HEK293 (cell line): Measurements from ENCODE around the gene LDHD.

Experiments
- CTCF ChIA-PET: fragments of 350-600 bp; formaldehyde crosslinking; extraction: SDS; loops from one replicate; lab custom pipeline; 2021; ENCODE audit warnings: antibody characterized with exemption; lab: Yijun Ruan, JAX
- POLR2A ChIA-PET: fragments of 300-600 bp; formaldehyde crosslinking; extraction: SDS; loops from one replicate; lab custom pipeline; 2020; ENCODE audit warnings: antibody characterized with exemption, inconsistent platforms; lab: Yijun Ruan, JAX
- H3K27ac ChIP-seq: fragments of 200-500 bp; sonication (Bioruptor generic); 2 replicates; pipeline ENCODE4 v1.5.1; 2014; ENCODE audit warnings: low read depth, low read length, control low read depth, inconsistent platforms; ENCODE audit errors: extremely low read depth
- H3K36me3 ChIP-seq, 2 experiments: fragments of 200-500 bp in 1 of 2; sonication (Bioruptor generic) in 1 of 2; 1 replicate in 1 of 2; 2 replicates in 1 of 2; pipeline ENCODE4 v1.5.1; 2014 to 2017; ENCODE audit warnings: inconsistent platforms in 2 of 2, low read length in 2 of 2; ENCODE audit not compliant: control insufficient read depth in 2 of 2, insufficient read depth in 1 of 2
- H3K4me1 ChIP-seq: fragments of 200-500 bp; sonication (Bioruptor generic); 2 replicates; pipeline ENCODE4 v1.5.1; 2014; ENCODE audit warnings: mild to moderate bottlenecking, low read length, inconsistent platforms; ENCODE audit not compliant: control insufficient read depth, insufficient read depth
- H3K4me3 ChIP-seq: 2 replicates; pipeline ENCODE4 v1.5.1; 2011; ENCODE audit warnings: low read depth, mild to moderate bottlenecking, control low read depth, low read length, moderate library complexity
- H3K9me3 ChIP-seq: fragments of 200-500 bp; sonication (Bioruptor generic); 2 replicates; pipeline ENCODE4 v1.5.1; 2014; ENCODE audit warnings: low read depth, low read length, inconsistent platforms; ENCODE audit not compliant: control insufficient read depth, insufficient read depth
- KLF17 ChIP-seq: fragments of 450-650 bp; formaldehyde crosslinking; IDR thresholded peaks from 2 replicates; pipeline ENCODE4 v1.5.1; 2016; ENCODE audit warnings: missing biosample characterization, missing genetic modification characterization
- PRDM10 ChIP-seq: fragments of 450-650 bp; formaldehyde crosslinking; IDR thresholded peaks from 2 replicates; pipeline ENCODE4 v1.5.1; 2016; ENCODE audit warnings: missing biosample characterization, missing genetic modification characterization
- REST ChIP-seq: fragments of 450-650 bp; formaldehyde crosslinking; IDR thresholded peaks from 2 replicates; pipeline ENCODE4 v1.5.1; 2016; ENCODE audit warnings: missing biosample characterization, missing genetic modification characterization
- SCRT1 ChIP-seq: fragments of 450-650 bp; formaldehyde crosslinking; IDR thresholded peaks from 2 replicates; pipeline ENCODE4 v1.5.1; 2016; ENCODE audit warnings: missing biosample characterization, missing genetic modification characterization, borderline replicate concordance
- ZBTB21 ChIP-seq: fragments of 450-650 bp; formaldehyde crosslinking; IDR thresholded peaks from 2 replicates; pipeline ENCODE4 v1.5.1; 2017; ENCODE audit warnings: missing biosample characterization, missing genetic modification characterization
- ZBTB49 ChIP-seq: fragments of 450-650 bp; formaldehyde crosslinking; IDR thresholded peaks from 2 replicates; pipeline ENCODE4 v1.5.1; 2016; ENCODE audit warnings: missing biosample characterization, missing genetic modification characterization, low read depth
- ZBTB8A ChIP-seq: fragments of 450-650 bp; formaldehyde crosslinking; IDR thresholded peaks from 2 replicates; pipeline ENCODE4 v1.5.1; 2016; ENCODE audit warnings: missing biosample characterization, missing genetic modification characterization
- ZEB2 ChIP-seq: fragments of 450-650 bp; formaldehyde crosslinking; IDR thresholded peaks from 2 replicates; pipeline ENCODE4 v1.5.1; 2016; ENCODE audit warnings: missing biosample characterization, missing genetic modification characterization
- ZFP41 ChIP-seq: fragments of 450-650 bp; formaldehyde crosslinking; IDR thresholded peaks from 2 replicates; pipeline ENCODE4 v1.5.1; 2016; ENCODE audit warnings: missing biosample characterization, missing genetic modification characterization, borderline replicate concordance
- ZNF10 ChIP-seq: fragments of 450-650 bp; formaldehyde crosslinking; IDR thresholded peaks from 2 replicates; pipeline ENCODE4 v1.5.1; 2017; ENCODE audit warnings: missing biosample characterization, missing genetic modification characterization
- ZNF121 ChIP-seq: fragments of 450-650 bp; formaldehyde crosslinking; IDR thresholded peaks from 2 replicates; pipeline ENCODE4 v1.5.1; 2016; ENCODE audit warnings: missing biosample characterization, missing genetic modification characterization
- ZNF146 ChIP-seq: fragments of 450-650 bp; formaldehyde crosslinking; IDR thresholded peaks from 2 replicates; pipeline ENCODE4 v1.5.1; 2016; ENCODE audit warnings: missing biosample characterization, missing genetic modification characterization
- ZNF202 ChIP-seq: fragments of 450-650 bp; formaldehyde crosslinking; IDR thresholded peaks from 2 replicates; pipeline ENCODE4 v1.5.1; 2016; ENCODE audit warnings: missing biosample characterization, missing genetic modification characterization, borderline replicate concordance
- ZNF24 ChIP-seq: fragments of 450-650 bp; formaldehyde crosslinking; IDR thresholded peaks from 2 replicates; pipeline ENCODE4 v1.5.1; 2016; ENCODE audit warnings: missing biosample characterization, missing genetic modification characterization
- ZNF274 ChIP-seq, 2 experiments: fragments of 200-500 bp in 1 of 2; fragments of 450-650 bp in 1 of 2; sonication (Bioruptor generic) in 1 of 2; formaldehyde crosslinking in 1 of 2; IDR thresholded peaks; 2 replicates each; pipeline versions ENCODE4 v1.5.1 to v1.6.1; 2014 to 2016; ENCODE audit warnings: borderline replicate concordance in 1 of 2, inconsistent platforms in 1 of 2, low read length in 1 of 2, missing biosample characterization in 1 of 2, missing genetic modification characterization in 1 of 2
- ZNF341 ChIP-seq: fragments of 450-650 bp; formaldehyde crosslinking; IDR thresholded peaks from 2 replicates; pipeline ENCODE4; 2016; ENCODE audit warnings: low read depth, missing biosample characterization, missing genetic modification characterization
- ZNF366 ChIP-seq: fragments of 450-650 bp; formaldehyde crosslinking; conservative IDR thresholded peaks from 2 replicates; pipeline ENCODE4 v1.5.1; 2016; ENCODE audit warnings: missing biosample characterization, missing genetic modification characterization
- ZNF488 ChIP-seq: fragments of 450-650 bp; formaldehyde crosslinking; IDR thresholded peaks from 2 replicates; pipeline ENCODE4 v1.5.1; 2016; ENCODE audit warnings: missing biosample characterization, missing genetic modification characterization
- ZNF654 ChIP-seq: fragments of 450-650 bp; formaldehyde crosslinking; IDR thresholded peaks from 2 replicates; pipeline ENCODE4 v1.5.1; 2016; ENCODE audit warnings: low read depth, missing biosample characterization, missing genetic modification characterization
- ZNF768 ChIP-seq: fragments of 450-650 bp; formaldehyde crosslinking; IDR thresholded peaks from 2 replicates; pipeline ENCODE4 v1.5.1; 2018; ENCODE audit warnings: missing biosample characterization, mild to moderate bottlenecking, missing genetic modification characterization
- ZNF791 ChIP-seq: fragments of 450-650 bp; formaldehyde crosslinking; IDR thresholded peaks from 2 replicates; pipeline ENCODE4 v1.5.1; 2016; ENCODE audit warnings: missing biosample characterization, missing genetic modification characterization
- ZSCAN5A ChIP-seq: fragments of 450-650 bp; formaldehyde crosslinking; IDR thresholded peaks from 2 replicates; pipeline ENCODE4 v1.5.1; 2016; ENCODE audit warnings: missing biosample characterization, missing genetic modification characterization

LDHD gene

GRCh38 chr16:75088934-75089333, 27.6 kb downstream of the LDHD start:
- POLR2A ChIA-PET = no interaction called here
- no peak for TF ChIP-seq ZNF768 (tag by site-specific recombination)
- peak; percentile 31; the same call in 1 of the 2 replicates for TF ChIP-seq ZNF121 (tag by site-specific recombination)
- no peak for TF ChIP-seq ZBTB49
- TF ChIP-seq ZNF10 = no peak
- TF ChIP-seq ZEB2 (tag by site-specific recombination) = no peak
- TF ChIP-seq SCRT1 (tag by site-specific recombination) = no peak
- TF ChIP-seq ZNF791 (tag by site-specific recombination) = no peak
- no peak for TF ChIP-seq ZSCAN5A (tag by site-specific recombination)
- no peaks in the 10 kb centered on the region for H3K9me3 ChIP-seq
- no peaks in the 10 kb centered on the region for H3K36me3 ChIP-seq
- H3K27ac ChIP-seq = no peak overlapping the region
- no peaks in the 10 kb centered on the region for H3K4me1 ChIP-seq
- H3K4me3 ChIP-seq = no peak overlapping the region
- CTCF ChIA-PET = interaction anchor here (0.8 kb wide), 1 partner anchor 22 kb away, joined by 4 read pairs; no protein-coding TSS in a partner anchor

GRCh38 chr16:75088216-75088615, 28.4 kb downstream of the LDHD start:
- Histone ChIP-seq H3K4me3 (no peak overlapping the region), H3K27ac (no peak overlapping the region), H3K4me1 (no peaks in the 10 kb centered on the region), H3K36me3 (no peaks in the 10 kb centered on the region), H3K9me3 (no peaks in the 10 kb centered on the region)
- CTCF ChIA-PET = interaction anchor here (0.6 kb wide), 1 partner anchor 90 kb away, joined by 3 read pairs; the partner anchor contains the start of gene ZNRF1
- POLR2A ChIA-PET = no interaction called here
- TF ChIP-seq ZNF274 (IDR thresholded peaks at IDR 0.05; ENCODE audit: low read length) (no peak), ZNF274 (tag by site-specific recombination; IDR thresholded peaks at IDR 0.05; ENCODE audit: borderline replicate concordance) (no peak), PRDM10 (tag by site-specific recombination) (no peak), ZNF146 (tag by site-specific recombination) (no peak), ZNF341 (tag by site-specific recombination) (no peak), ZNF24 (tag by site-specific recombination) (no peak), ZBTB21 (no peak), ZNF768 (tag by site-specific recombination) (no peak), ZNF654 (tag by site-specific recombination) (no peak), REST (no peak), ZBTB8A (tag by site-specific recombination) (no peak), KLF17 (tag by site-specific recombination) (no peak), ZFP41 (tag by site-specific recombination) (no peak), ZNF488 (no peak), ZNF202 (tag by site-specific recombination) (no peak), ZNF366 (tag by site-specific recombination) (no peak)
